Prostate gland (tissue), 2 donors: ENCODE results near the gene SMIM5. TPM values are rescaled to one million over a fixed set of nuclear protein-coding genes. Genes with fewer than 3 reads are reported as not detected.

Source experiments
- DNase-seq: peaks from one replicate; pipeline ENCODE4 v3.0.0-alpha.2; 2019; ENCODE audit warnings: low spot score
- H3K27ac ChIP-seq, 2 donors: fragments of 200-600 bp; sonication (generic); 2 replicates each; pipeline ENCODE4 v1.5.1; 2017 to 2019
- H3K27me3 ChIP-seq: fragments of 200-600 bp; sonication (generic); replicated peaks from 2 replicates; pipeline ENCODE4 v1.5.1; 2019; ENCODE audit not compliant: insufficient read depth
- H3K36me3 ChIP-seq, 2 donors: fragments of 200-600 bp; sonication (generic); 1 replicate in 1 of 2; 2 replicates in 1 of 2; pipeline versions ENCODE4 v1.5.1 to v1.8.1; 2017 to 2019
- H3K4me1 ChIP-seq: fragments of 200-600 bp; sonication (generic); replicated peaks from 2 replicates; pipeline ENCODE4 v1.5.1; 2019
- H3K4me3 ChIP-seq, 2 donors: fragments of 200-600 bp; sonication (generic); 2 replicates each; pipeline ENCODE4 v1.5.1; 2017 to 2019
- H3K9me3 ChIP-seq: fragments of 200-600 bp; sonication (generic); 2 replicates; pipeline ENCODE4 v1.5.1; 2017
- CTCF ChIP-seq, 4 experiments: fragments of 200-600 bp in 2 of 4; fragments of 450-650 bp in 2 of 4; sonication (generic) in 2 of 4; IDR thresholded peaks; 1 replicate in 3 of 4; 2 replicates in 1 of 4; pipeline ENCODE4 v1.5.1; 2016 to 2019; ENCODE audit warnings: antibody characterized with exemption in 4 of 4, mild to moderate bottlenecking in 2 of 4, moderate library complexity in 2 of 4
- POLR2A ChIP-seq: fragments of 450-650 bp; IDR thresholded peaks from one replicate; pipeline ENCODE4 v1.6.1; 2016; ENCODE audit warnings: antibody characterized with exemption, mild to moderate bottlenecking
- POLR2AphosphoS5 ChIP-seq: sonication (generic); formaldehyde crosslinking; IDR thresholded peaks from one replicate; pipeline ENCODE4 v1.6.1; 2017; ENCODE audit warnings: antibody characterized with exemption
- WGBS: methylation state at CpG from one replicate; pipeline ENCODE4 v1.1.5; 2018; 5-methylcytosine and 5-hydroxymethylcytosine counted together
- intact Hi-C: fragments of 100-400 bp; cut with DNase I; formaldehyde crosslinking; loops from one replicate; pipeline ENCODE4 v1.14.2; 2022
- total RNA-seq, 2 donors: library from RNA; depleted of rRNA; stranded (reverse); fragments of >200 nt; gene quantifications; one replicate each; pipeline ENCODE4 v1.1.0, GENCODE V29; 2016

The SMIM5 gene
- total RNA-seq, 2 donors from 2014 or later, result 0.27 to 4.1 TPM

GRCh38 chr17:75676461-75676860, 43.2 kb downstream of the SMIM5 start:
- H3K4me1 ChIP-seq, result peaks cover 10% of the 10 kb centered on the region
- peaks cover 4 to 9% of the 10 kb centered on the region in 2 donors for H3K36me3 ChIP-seq
- no peaks in the 10 kb centered on the region for H3K27me3 ChIP-seq
- H3K4me3 ChIP-seq, result no peak overlapping the region
- 70% methylated on average over 3 of the region's 3 CpGs for WGBS
- intact Hi-C loops, result no loop called here
- no peak for DNase-seq
- no peak overlapping the region for H3K27ac ChIP-seq
- no peaks in the 10 kb centered on the region for H3K9me3 ChIP-seq
- TF ChIP-seq POLR2AphosphoS5 (no peak), CTCF (IDR thresholded peaks at IDR 0.05) (no peak), POLR2A (no peak)

- no peaks in the 10 kb centered on the region for H3K36me3 ChIP-seq
- no peaks in the 10 kb centered on the region for H3K9me3 ChIP-seq
- intact Hi-C loops, result no loop called here
- peaks cover 10% of the 10 kb centered on the region for H3K4me1 ChIP-seq
- TF ChIP-seq POLR2AphosphoS5 (peak; percentile 94), POLR2A (no peak), CTCF (IDR thresholded peaks at IDR 0.05) (peak in 3 of 4 experiments; percentile 52 to 79 (median 79))
- WGBS, result 21% methylated on average over 11 of the region's 11 CpGs
- no peaks in the 10 kb centered on the region for H3K27me3 ChIP-seq
- H3K4me3 ChIP-seq, result no peak overlapping the region
- DNase-seq, result peak; percentile 89
- H3K27ac ChIP-seq, result peak overlapping the region; percentile 26 to 67
Observed at GRCh38 chr17:75679706-75680211, 46.5 kb downstream of the SMIM5 start.

- Histone ChIP-seq H3K9me3 (no peaks in the 10 kb centered on the region), H3K27me3 (no peaks in the 10 kb centered on the region), H3K4me1 (peaks cover 10% of the 10 kb centered on the region), H3K4me3 (no peak overlapping the region), H3K27ac (peak overlapping the region; percentile 30 to 67), H3K36me3 (no peaks in the 10 kb centered on the region)
- 89% methylated on average over 10 of the region's 10 CpGs for WGBS
- DNase-seq, result no peak
- TF ChIP-seq POLR2AphosphoS5 (no peak), CTCF (IDR thresholded peaks at IDR 0.05) (no peak), POLR2A (no peak)
- intact Hi-C loops, result no loop called here
Observed at GRCh38 chr17:75680431-75680830, 47.2 kb downstream of the SMIM5 start.

GRCh38 chr17:75681289-75681688, 48.1 kb downstream of the SMIM5 start:
- intact Hi-C loops, result no loop called here
- WGBS, result 74% methylated on average over 3 of the region's 3 CpGs
- Histone ChIP-seq H3K27ac (peak overlapping the region in 1 of 2 donors; percentile 30), H3K9me3 (no peaks in the 10 kb centered on the region), H3K4me3 (no peak overlapping the region), H3K36me3 (no peaks in the 10 kb centered on the region), H3K27me3 (no peaks in the 10 kb centered on the region), H3K4me1 (peaks cover 10% of the 10 kb centered on the region)
- TF ChIP-seq CTCF (IDR thresholded peaks at IDR 0.05) (no peak), POLR2AphosphoS5 (no peak), POLR2A (no peak)
- no peak for DNase-seq

GRCh38 chr17:75683583-75683982, 50.3 kb downstream of the SMIM5 start:
- H3K36me3 ChIP-seq, result no peaks in the 10 kb centered on the region
- no peak overlapping the region for H3K27ac ChIP-seq
- TF ChIP-seq POLR2AphosphoS5, result no peak
- no peak for TF ChIP-seq POLR2A
- no peak for TF ChIP-seq CTCF (IDR thresholded peaks at IDR 0.05)
- no peak overlapping the region for H3K4me3 ChIP-seq
- peaks cover 16% of the 10 kb centered on the region for H3K4me1 ChIP-seq
- no peaks in the 10 kb centered on the region for H3K27me3 ChIP-seq
- 57% methylated on average over 4 of the region's 4 CpGs for WGBS
- H3K9me3 ChIP-seq, result no peaks in the 10 kb centered on the region
- DNase-seq, result no peak
- intact Hi-C loops, result no loop called here
